ENCODE measurements around the gene BAHCC1. TPM values are rescaled to one million over a fixed set of nuclear protein-coding genes. Genes with fewer than 3 reads are reported as not detected.
A peak's percentile ranks its signal among the peaks of the same experiment; 100 is the strongest.

BAHCC1 gene
- total and polyA plus RNA-seq, 2 donors (not counting 1 experiment from before 2014, with no cell fraction given): 1.8 to 7.3 TPM

- no peaks in the 10 kb centered on the region for H3K27me3 ChIP-seq (ENCODE audit: control insufficient read depth, insufficient read depth, low read length)
- H3K27ac ChIP-seq (ENCODE audit: insufficient read depth, low read length): peak overlapping the region; percentile 65
- no peak overlapping the region for H2AFZ ChIP-seq (ENCODE audit: low read length)
- peaks cover 45% of the 10 kb centered on the region for H3K4me1 ChIP-seq (ENCODE audit: control insufficient read depth, extremely low read depth, insufficient read depth, low read length)
- no peak overlapping the region for H3K9ac ChIP-seq (ENCODE audit: insufficient read depth, low read length)
- H3K4me3 ChIP-seq (replicated peaks in 1 of 4; ENCODE audit: control extremely low read depth in 1 of 4, insufficient read depth in 1 of 4, low read depth in 3 of 4, low read length in 4 of 4): no peak overlapping the region
- DNase-seq (ENCODE audit: low read depth in 2 of 2): no peak
- H3K4me2 ChIP-seq (ENCODE audit: extremely low read depth, insufficient read depth, low read length): no peak overlapping the region
- H4K20me1 ChIP-seq (ENCODE audit: control insufficient read depth, extremely low read depth, insufficient read depth, low read length): peaks cover 2% of the 10 kb centered on the region
- H3K9me3 ChIP-seq (ENCODE audit: control insufficient read depth, insufficient read depth, low read depth, low read length): no peaks in the 10 kb centered on the region
- H3K79me2 ChIP-seq (ENCODE audit: control insufficient read depth, insufficient read depth, low read length): peaks cover 2% of the 10 kb centered on the region
- H3K36me3 ChIP-seq (ENCODE audit: control insufficient read depth, insufficient read depth, low read length): no peaks in the 10 kb centered on the region
- TF ChIP-seq CTCF (conservative IDR thresholded peaks at IDR 0.05 in 1 of 2, IDR thresholded peaks at IDR 0.05 in 1 of 2; ENCODE audit: low read depth in 1 of 2, low read length in 2 of 2) (no peak), EZH2 (IDR thresholded peaks at IDR 0.05; ENCODE audit: low read length, missing control alignments) (no peak)
These were observed 21.4 kb downstream of the BAHCC1 start for GRCh38 chr17:81416612-81417011.

GRCh38 chr17:81417049-81417878 lies 22.0 kb downstream of the BAHCC1 start:
- no peaks in the 10 kb centered on the region for H3K36me3 ChIP-seq (ENCODE audit: control insufficient read depth, insufficient read depth, low read length)
- peaks cover 2% of the 10 kb centered on the region for H3K79me2 ChIP-seq (ENCODE audit: control insufficient read depth, insufficient read depth, low read length)
- H2AFZ ChIP-seq (ENCODE audit: low read length): no peak overlapping the region
- no peaks in the 10 kb centered on the region for H3K9me3 ChIP-seq (ENCODE audit: control insufficient read depth, insufficient read depth, low read depth, low read length)
- peaks cover 50% of the 10 kb centered on the region for H3K4me1 ChIP-seq (ENCODE audit: control insufficient read depth, extremely low read depth, insufficient read depth, low read length)
- peak overlapping the region; percentile 65 for H3K27ac ChIP-seq (ENCODE audit: insufficient read depth, low read length)
- peak; percentile 50 to 58 for DNase-seq (ENCODE audit: low read depth in 2 of 2)
- no peak overlapping the region for H3K4me3 ChIP-seq (replicated peaks in 1 of 4; ENCODE audit: control extremely low read depth in 1 of 4, insufficient read depth in 1 of 4, low read depth in 3 of 4, low read length in 4 of 4)
- H3K27me3 ChIP-seq (ENCODE audit: control insufficient read depth, insufficient read depth, low read length): no peaks in the 10 kb centered on the region
- H3K9ac ChIP-seq (ENCODE audit: insufficient read depth, low read length): peak overlapping the region; percentile 61
- H4K20me1 ChIP-seq (ENCODE audit: control insufficient read depth, extremely low read depth, insufficient read depth, low read length): no peaks in the 10 kb centered on the region
- TF ChIP-seq CTCF (conservative IDR thresholded peaks at IDR 0.05 in 1 of 2, IDR thresholded peaks at IDR 0.05 in 1 of 2; ENCODE audit: low read depth in 1 of 2, low read length in 2 of 2) (no peak), EZH2 (IDR thresholded peaks at IDR 0.05; ENCODE audit: low read length, missing control alignments) (no peak)
- peak overlapping the region; percentile 59 for H3K4me2 ChIP-seq (ENCODE audit: extremely low read depth, insufficient read depth, low read length)

GRCh38 chr17:81417879-81418709 lies 22.8 kb downstream of the BAHCC1 start:
- DNase-seq (ENCODE audit: low read depth in 2 of 2): no peak
- peak overlapping the region; percentile 91 for H3K27ac ChIP-seq (ENCODE audit: insufficient read depth, low read length)

More at GRCh38 chr17:81417879-81418709, 22.8 kb downstream of the BAHCC1 start:
- H3K79me2 ChIP-seq (ENCODE audit: control insufficient read depth, insufficient read depth, low read length): peaks cover 2% of the 10 kb centered on the region
- H3K9ac ChIP-seq (ENCODE audit: insufficient read depth, low read length): peak overlapping the region; percentile 61
- no peak overlapping the region for H2AFZ ChIP-seq (ENCODE audit: low read length)
- no peaks in the 10 kb centered on the region for H3K36me3 ChIP-seq (ENCODE audit: control insufficient read depth, insufficient read depth, low read length)
- no peaks in the 10 kb centered on the region for H3K27me3 ChIP-seq (ENCODE audit: control insufficient read depth, insufficient read depth, low read length)
- no peaks in the 10 kb centered on the region for H3K9me3 ChIP-seq (ENCODE audit: control insufficient read depth, insufficient read depth, low read depth, low read length)
- TF ChIP-seq EZH2 (IDR thresholded peaks at IDR 0.05; ENCODE audit: low read length, missing control alignments) (no peak), CTCF (conservative IDR thresholded peaks at IDR 0.05 in 1 of 2, IDR thresholded peaks at IDR 0.05 in 1 of 2; ENCODE audit: low read depth in 1 of 2, low read length in 2 of 2) (no peak)
- H3K4me3 ChIP-seq (replicated peaks in 1 of 4; ENCODE audit: control extremely low read depth in 1 of 4, insufficient read depth in 1 of 4, low read depth in 3 of 4, low read length in 4 of 4): no peak overlapping the region
- no peaks in the 10 kb centered on the region for H4K20me1 ChIP-seq (ENCODE audit: control insufficient read depth, extremely low read depth, insufficient read depth, low read length)
- H3K4me1 ChIP-seq (ENCODE audit: control insufficient read depth, extremely low read depth, insufficient read depth, low read length): peaks cover 54% of the 10 kb centered on the region
- peak overlapping the region; percentile 59 for H3K4me2 ChIP-seq (ENCODE audit: extremely low read depth, insufficient read depth, low read length)
